CD14-positive monocyte (primary cell): ENCODE measurements around the gene CEP112. TPM values are rescaled to one million over a fixed set of nuclear protein-coding genes. Genes with fewer than 3 reads are reported as not detected.

Experiments used
- DNase-seq, 3 donors: peaks; one replicate each; pipeline ENCODE4 v3.0.0-alpha.2; 2011 to 2022
- H2AFZ ChIP-seq: 2 replicates; pipeline ENCODE4 v1.6.0; 2012; ENCODE audit warnings: mild to moderate bottlenecking, low read depth, low read length, inconsistent platforms; ENCODE audit not compliant: insufficient read depth, poor library complexity, severe bottlenecking
- H3K27ac ChIP-seq, 2 donors: 1 replicate in 1 of 2; 2 replicates in 1 of 2; pipeline ENCODE4 v1.5.1; 2012 to 2013; ENCODE audit warnings: low read length in 2 of 2, control low read depth in 1 of 2, inconsistent platforms in 1 of 2, low read depth in 1 of 2, mild to moderate bottlenecking in 1 of 2
- H3K27me3 ChIP-seq, 2 donors: one replicate each; pipeline versions ENCODE4 v1.6.0 to v1.6.1; 2011 to 2013; ENCODE audit warnings: low read length in 2 of 2; ENCODE audit not compliant: control insufficient read depth in 2 of 2, insufficient read depth in 2 of 2
- H3K36me3 ChIP-seq, 2 donors: replicated peaks in 1 of 2; 1 replicate in 1 of 2; 2 replicates in 1 of 2; pipeline versions ENCODE4 v1.5.1 to v1.6.1; 2012 to 2013; ENCODE audit warnings: low read length in 2 of 2, control low read depth in 1 of 2, inconsistent platforms in 1 of 2, mild to moderate bottlenecking in 1 of 2; ENCODE audit not compliant: insufficient read depth in 2 of 2, control insufficient read depth in 1 of 2
- H3K4me1 ChIP-seq, 2 donors: 1 replicate in 1 of 2; 2 replicates in 1 of 2; pipeline versions ENCODE4 v1.5.1 to v1.6.1; 2012 to 2013; ENCODE audit warnings: low read length in 2 of 2, control low read depth in 1 of 2, inconsistent platforms in 1 of 2, mild to moderate bottlenecking in 1 of 2, moderate library complexity in 1 of 2; ENCODE audit not compliant: insufficient read depth in 2 of 2, control insufficient read depth in 1 of 2
- H3K4me2 ChIP-seq: replicated peaks from 2 replicates; pipeline ENCODE3; 2012; ENCODE audit warnings: low read length, moderate library complexity, mild to moderate bottlenecking; ENCODE audit not compliant: poor library complexity, severe bottlenecking; ENCODE audit errors: extremely low read depth
- H3K4me3 ChIP-seq, 3 experiments: fragments of 200-600 bp in 1 of 3; sonication (generic) in 1 of 3; replicated peaks in 1 of 3; 1 replicate in 2 of 3; 2 replicates in 1 of 3; pipeline ENCODE4 v1.5.1; 2011 to 2013; ENCODE audit warnings: low read length in 3 of 3, mild to moderate bottlenecking in 3 of 3, control low read depth in 2 of 3, low read depth in 2 of 3, inconsistent platforms in 1 of 3, moderate library complexity in 1 of 3
- H3K79me2 ChIP-seq: 2 replicates; pipeline ENCODE4 v1.6.0; 2012; ENCODE audit warnings: mild to moderate bottlenecking, control low read depth, inconsistent platforms, low read length, moderate library complexity; ENCODE audit not compliant: insufficient read depth
- H3K9ac ChIP-seq: 2 replicates; pipeline ENCODE4 v1.6.0; 2017; ENCODE audit warnings: low read length, mild to moderate bottlenecking; ENCODE audit not compliant: insufficient read depth, poor library complexity, severe bottlenecking
- H3K9me3 ChIP-seq, 2 donors: replicated peaks in 1 of 2; 1 replicate in 1 of 2; 2 replicates in 1 of 2; pipeline versions ENCODE4 v1.5.1 to v1.6.1; 2012 to 2013; ENCODE audit warnings: low read length in 2 of 2, control low read depth in 1 of 2; ENCODE audit not compliant: control insufficient read depth in 1 of 2, insufficient read depth in 1 of 2
- H4K20me1 ChIP-seq: 2 replicates; pipeline ENCODE4 v1.6.0; 2012; ENCODE audit warnings: mild to moderate bottlenecking, low read length, control low read depth, moderate library complexity; ENCODE audit not compliant: insufficient read depth
- H3K27ac Mint-ChIP-seq, 7 donors: one replicate each; pipeline ENCODE4 v1.8.0; 2020; ENCODE audit warnings: mild to moderate bottlenecking in 7 of 7, mixed read lengths in 7 of 7, moderate library complexity in 6 of 7, inconsistent platforms in 2 of 7
- H3K27me3 Mint-ChIP-seq, 3 donors: one replicate each; pipeline ENCODE4 v1.8.0; 2021 to 2022; ENCODE audit warnings: low read depth in 3 of 3, mild to moderate bottlenecking in 3 of 3, mixed read lengths in 3 of 3, moderate library complexity in 3 of 3, inconsistent platforms in 1 of 3
- H3K36me3 Mint-ChIP-seq, 2 donors: one replicate each; pipeline ENCODE4 v1.8.0; 2020; ENCODE audit warnings: mixed read lengths in 2 of 2, inconsistent platforms in 1 of 2, mild to moderate bottlenecking in 1 of 2
- H3K4me1 Mint-ChIP-seq: one replicate; pipeline ENCODE4 v1.8.0; 2020; ENCODE audit warnings: mild to moderate bottlenecking, mixed read lengths
- H3K4me3 Mint-ChIP-seq, 2 donors: one replicate each; pipeline ENCODE4 v1.8.0; 2020; ENCODE audit warnings: mild to moderate bottlenecking in 2 of 2, mixed read lengths in 2 of 2, moderate library complexity in 1 of 2
- H3K9me3 Mint-ChIP-seq, 7 donors: one replicate each; pipeline ENCODE4 v1.8.0; 2020 to 2022; ENCODE audit warnings: mixed read lengths in 7 of 7, mild to moderate bottlenecking in 6 of 7, moderate library complexity in 6 of 7, inconsistent platforms in 2 of 7
- CTCF ChIP-seq: fragments of 200-600 bp; IDR thresholded peaks from one replicate; pipeline ENCODE4 v1.8.0; 2022; ENCODE audit warnings: antibody characterized with exemption, mild to moderate bottlenecking
- WGBS: methylation state at CpG from one replicate; pipeline ENCODE4 v1.1.5; 2013; ENCODE audit warnings: missing lambda C conversion rate; ENCODE audit not compliant: insufficient coverage; 5-methylcytosine and 5-hydroxymethylcytosine counted together
- intact Hi-C, 2 donors: fragments of 100-400 bp; cut with micrococcal nuclease; formaldehyde crosslinking; loops; one replicate each; pipeline versions ENCODE4 v1.15.0 to v1.15.1; 2023
- polyA plus RNA-seq, 3 donors: library from polyadenylated mRNA; depleted of rRNA in 1 of 3; unstranded in 2 of 3; stranded (reverse) in 1 of 3; fragments of 300-500 nt in 2 of 3; fragments of >200 nt in 1 of 3; fragmentation: Illumina TruSeq in 2 of 3; gene quantifications; 1 replicate in 2 of 3; 2 replicates in 1 of 3; pipeline ENCODE4 v1.2.3, GENCODE V29; 2012 to 2021

CEP112 gene
- polyA plus RNA-seq, 3 donors = 0.10 TPM; not detected in 2

GRCh38 chr17:65888649-65889048 lies 303.3 kb downstream of the CEP112 start:
- Mint-ChIP-seq H3K27ac (no peak overlapping the region), H3K9me3 (peaks cover 0 to 3% (median 0%) of the 10 kb centered on the region in 7 donors), H3K4me3 (no peak overlapping the region), H3K36me3 (no peaks in the 10 kb centered on the region), H3K27me3 (peaks cover 0 to 1% (median 1%) of the 10 kb centered on the region in 3 donors), H3K4me1 (no peaks in the 10 kb centered on the region)
- H3K4me3 ChIP-seq = no peak overlapping the region
- H4K20me1 ChIP-seq = no peaks in the 10 kb centered on the region
- H3K79me2 ChIP-seq = no peaks in the 10 kb centered on the region
- no peaks in the 10 kb centered on the region for H3K9me3 ChIP-seq
- H3K36me3 ChIP-seq = no peaks in the 10 kb centered on the region
- H3K9ac ChIP-seq = no peak overlapping the region
- WGBS = no CpG with 5 or more reads among the region's 4 CpGs
- H3K27ac ChIP-seq = no peak overlapping the region
- no peak overlapping the region for H3K4me2 ChIP-seq
- no peaks in the 10 kb centered on the region for H3K4me1 ChIP-seq
- H2AFZ ChIP-seq = no peak overlapping the region
- TF ChIP-seq CTCF = no peak
- no peaks in the 10 kb centered on the region for H3K27me3 ChIP-seq
- DNase-seq = no peak
- intact Hi-C loops = no loop called here

- Mint-ChIP-seq H3K27me3 (peaks cover 0 to 1% (median 1%) of the 10 kb centered on the region in 3 donors), H3K36me3 (no peaks in the 10 kb centered on the region), H3K4me3 (no peak overlapping the region), H3K4me1 (no peaks in the 10 kb centered on the region), H3K9me3 (peaks cover 0 to 2% (median 0%) of the 10 kb centered on the region in 7 donors), H3K27ac (no peak overlapping the region)
- Histone ChIP-seq H3K36me3 (no peaks in the 10 kb centered on the region), H3K79me2 (no peaks in the 10 kb centered on the region), H3K4me2 (no peak overlapping the region), H2AFZ (no peak overlapping the region), H3K27me3 (no peaks in the 10 kb centered on the region), H4K20me1 (no peaks in the 10 kb centered on the region), H3K27ac (no peak overlapping the region), H3K4me3 (no peak overlapping the region), H3K9ac (no peak overlapping the region), H3K9me3 (no peaks in the 10 kb centered on the region), H3K4me1 (no peaks in the 10 kb centered on the region)
- 83% methylated on average over 1 of the region's 6 CpGs for WGBS
- no peak for DNase-seq
- TF ChIP-seq CTCF = no peak
- intact Hi-C loops = no loop called here
These were observed 305.4 kb downstream of the CEP112 start for GRCh38 chr17:65886315-65887245.
